GM19035 (cell line): Measurements from ENCODE around the gene CPXM1.
"Not testable (repeated sequence)": the region's sequence is repeated elsewhere in the genome, so short reads cannot be mapped to it uniquely, and the experiment has no call there.

ENCODE experiments used
- ATAC-seq: cut with Tn5 transposase; IDR thresholded peaks from one replicate; pipeline ENCODE4 v1.9.1; 2021; ENCODE audit not compliant: unreplicated experiment

CPXM1 gene

GRCh38 chr20:2770091-2770490 is 30.3 kb downstream of the CPXM1 start:
- ATAC-seq, result not testable (repeated sequence)

- ATAC-seq, result no peak
These were observed 31.8 kb downstream of the CPXM1 start for GRCh38 chr20:2768632-2769015.

- no peak for ATAC-seq
These were observed 32.4 kb downstream of the CPXM1 start for GRCh38 chr20:2767768-2768631.

GRCh38 chr20:2763186-2763585 is 37.2 kb downstream of the CPXM1 start:
- ATAC-seq, result no peak

GRCh38 chr20:2762578-2763131 is 37.8 kb downstream of the CPXM1 start:
- ATAC-seq, result no peak

- no peak for ATAC-seq
These were observed 38.5 kb downstream of the CPXM1 start for GRCh38 chr20:2761885-2762284.

- no peak for ATAC-seq
These were observed 39.5 kb downstream of the CPXM1 start for GRCh38 chr20:2760952-2761305.

- no peak for ATAC-seq
These were observed 40.0 kb downstream of the CPXM1 start for GRCh38 chr20:2760297-2760951.

GRCh38 chr20:2759603-2760296 is 40.7 kb downstream of the CPXM1 start:
- ATAC-seq, result no peak

- ATAC-seq, result no peak
These were observed 41.3 kb downstream of the CPXM1 start for GRCh38 chr20:2759143-2759542.

GRCh38 chr20:2757969-2758368 is 42.5 kb downstream of the CPXM1 start:
- ATAC-seq, result no peak

- ATAC-seq, result no peak
These were observed 43.4 kb downstream of the CPXM1 start for GRCh38 chr20:2757001-2757400.

GRCh38 chr20:2756056-2756611 is 44.3 kb downstream of the CPXM1 start:
- no peak for ATAC-seq

- ATAC-seq, result no peak
These were observed 44.9 kb downstream of the CPXM1 start for GRCh38 chr20:2755451-2756055.

- no peak for ATAC-seq
These were observed 46.0 kb downstream of the CPXM1 start for GRCh38 chr20:2754424-2754823.

GRCh38 chr20:2753461-2754040 is 46.9 kb downstream of the CPXM1 start:
- no peak for ATAC-seq

GRCh38 chr20:2752567-2753460 is 47.6 kb downstream of the CPXM1 start:
- ATAC-seq, result no peak

- no peak for ATAC-seq
These were observed 48.4 kb downstream of the CPXM1 start for GRCh38 chr20:2751878-2752566.

- no peak for ATAC-seq
These were observed 49.0 kb downstream of the CPXM1 start for GRCh38 chr20:2751347-2751877.
